ENCODE data around the gene MYO15B. TPM values are rescaled to one million over a fixed set of nuclear protein-coding genes. Genes with fewer than 3 reads are reported as not detected.

The MYO15B gene
- total and polyA plus RNA-seq, 2 of the 13 experiments (the other 11 are each of a cell fraction or from before 2014, with no cell fraction given): 2.8 to 8.1 TPM

GRCh38 chr17:75576661-75577060 is 10.9 kb upstream of the MYO15B start (continued):
- no peak for TF ChIP-seq ZNF615 (CRISPR knock-in tag; IDR thresholded peaks at IDR 0.05; ENCODE audit: borderline replicate concordance)
- TF ChIP-seq RBM22 (optimal IDR thresholded peaks at IDR 0.05; ENCODE audit: low read length): no peak
- TF ChIP-seq SP2 (CRISPR knock-in tag; IDR thresholded peaks at IDR 0.05): no peak
- peak; percentile 74 for TF ChIP-seq NCOA2 (CRISPR knock-in tag; IDR thresholded peaks at IDR 0.05)
- TF ChIP-seq REL (CRISPR knock-in tag; conservative IDR thresholded peaks at IDR 0.05): no peak
- TF ChIP-seq ZBTB21 (CRISPR knock-in tag; IDR thresholded peaks at IDR 0.05): no peak
- TF ChIP-seq CBFB (CRISPR knock-in tag; IDR thresholded peaks at IDR 0.05): peak; percentile 48; the same call in 1 of the 2 replicates
- no peak for TF ChIP-seq ZNF562 (CRISPR knock-in tag; IDR thresholded peaks at IDR 0.05; ENCODE audit: borderline replicate concordance)
- TF ChIP-seq FOXP1 (IDR thresholded peaks at IDR 0.05): no peak
- peak; percentile 62 for TF ChIP-seq FOXP1 (CRISPR knock-in tag; IDR thresholded peaks at IDR 0.05)
- TF ChIP-seq DNMT1 (CRISPR knock-in tag; IDR thresholded peaks at IDR 0.05): no peak
- TF ChIP-seq, protein P1, sequence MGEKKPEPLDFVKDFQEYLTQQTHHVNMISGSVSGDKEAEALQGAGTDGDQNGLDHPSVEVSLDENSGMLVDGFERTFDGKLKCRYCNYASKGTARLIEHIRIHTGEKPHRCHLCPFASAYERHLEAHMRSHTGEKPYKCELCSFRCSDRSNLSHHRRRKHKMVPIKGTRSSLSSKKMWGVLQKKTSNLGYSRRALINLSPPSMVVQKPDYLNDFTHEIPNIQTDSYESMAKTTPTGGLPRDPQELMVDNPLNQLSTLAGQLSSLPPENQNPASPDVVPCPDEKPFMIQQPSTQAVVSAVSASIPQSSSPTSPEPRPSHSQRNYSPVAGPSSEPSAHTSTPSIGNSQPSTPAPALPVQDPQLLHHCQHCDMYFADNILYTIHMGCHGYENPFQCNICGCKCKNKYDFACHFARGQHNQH (CRISPR knock-in tag; IDR thresholded peaks at IDR 0.05): peak; percentile 40; the same call in 1 of the 2 replicates
- no peak for TF ChIP-seq KLF13 (CRISPR knock-in tag; IDR thresholded peaks at IDR 0.05)
- TF ChIP-seq CSRNP2 (CRISPR knock-in tag; conservative IDR thresholded peaks at IDR 0.05; ENCODE audit: low read depth): no peak
- TF ChIP-seq HMG20A (CRISPR knock-in tag; IDR thresholded peaks at IDR 0.05; ENCODE audit: borderline replicate concordance): peak; percentile 73; the same call in 1 of the 2 replicates
- peak; percentile 68; the same call in 1 of the 2 replicates for TF ChIP-seq ZNF792 (CRISPR knock-in tag; IDR thresholded peaks at IDR 0.05)
- TF ChIP-seq TAF15 (IDR thresholded peaks at IDR 0.05; ENCODE audit: low read depth, low read length, poor library complexity, severe bottlenecking): no peak
- no peak for TF ChIP-seq USF2 (IDR thresholded peaks at IDR 0.05; ENCODE audit: low read depth, low read length)
- no peak for TF ChIP-seq USF2 (CRISPR knock-in tag; IDR thresholded peaks at IDR 0.05; ENCODE audit: borderline replicate concordance)
- TF ChIP-seq TFDP2 (CRISPR knock-in tag; IDR thresholded peaks at IDR 0.05): no peak
- no peak for TF ChIP-seq ZNF691 (CRISPR knock-in tag; IDR thresholded peaks at IDR 0.05; ENCODE audit: borderline replicate concordance, low read depth)
- no peak for TF ChIP-seq ZNF775 (CRISPR knock-in tag; IDR thresholded peaks at IDR 0.05; ENCODE audit: borderline replicate concordance)
- no peak for TF ChIP-seq SOX13 (IDR thresholded peaks at IDR 0.05)
- TF ChIP-seq SOX13 (CRISPR knock-in tag; conservative IDR thresholded peaks at IDR 0.05 in 1 of 2, IDR thresholded peaks at IDR 0.05 in 1 of 2): peak in 1 of 2 experiments; percentile 65; a peak in 1 of 4 replicates

Measured in HepG2 (cell line).